H1 (cell line): ENCODE data around the gene ABHD16A. TPM values are rescaled to one million over a fixed set of nuclear protein-coding genes. Genes with fewer than 3 reads are reported as not detected.

Experiments used
- CTCF ChIA-PET: fragments of 300-600 bp; sonication (Branson Sonifier 250); formaldehyde crosslinking; loops from one replicate; lab custom pipeline; 2021; ENCODE audit not compliant: partially characterized antibody; lab: Charles Lee
- POLR2A ChIA-PET: fragments of 300-600 bp; sonication (Branson Sonifier 250); formaldehyde crosslinking; loops from one replicate; lab custom pipeline; 2021; ENCODE audit warnings: inconsistent platforms; ENCODE audit not compliant: partially characterized antibody; lab: Charles Lee
- DNase-seq, 2 experiments: peaks; one replicate each; pipeline versions ENCODE4 v3.0.0 to v3.0.0-alpha.2; 2010 to 2022; ENCODE audit warnings: low spot score in 2 of 2, low read depth in 1 of 2, mixed read lengths in 1 of 2
- FAIRE-seq: peaks from 2 replicates; lab custom pipeline; 2011; peaks lifted over from hg19 to GRCh38; lab: Jason Lieb, UNC
- H2AFZ ChIP-seq: 2 replicates; pipeline ENCODE4 v1.8.1; 2012; ENCODE audit warnings: low read length, inconsistent platforms
- H2AK5ac ChIP-seq: 2 replicates; pipeline ENCODE4 v1.6.1; 2013; ENCODE audit warnings: low read depth, low read length
- H2BK120ac ChIP-seq: replicated peaks from 2 replicates; pipeline ENCODE3; 2013; ENCODE audit warnings: low read depth, low read length, inconsistent platforms
- H2BK12ac ChIP-seq: 2 replicates; pipeline ENCODE4 v1.6.1; 2013; ENCODE audit warnings: low read depth, low read length
- H2BK15ac ChIP-seq: 2 replicates; pipeline ENCODE4 v1.6.1; 2013; ENCODE audit warnings: low read length
- H2BK20ac ChIP-seq: 2 replicates; pipeline ENCODE4 v1.6.1; 2013; ENCODE audit warnings: low read length
- H2BK5ac ChIP-seq: 2 replicates; pipeline ENCODE4 v1.6.1; 2013; ENCODE audit warnings: low read depth, low read length
- H3K14ac ChIP-seq: 2 replicates; pipeline ENCODE4 v1.6.1; 2013; ENCODE audit warnings: inconsistent platforms; ENCODE audit not compliant: insufficient read length
- H3K18ac ChIP-seq: 2 replicates; pipeline ENCODE4 v1.6.1; 2013; ENCODE audit warnings: low read length; ENCODE audit errors: extremely low read depth
- H3K23ac ChIP-seq: 2 replicates; pipeline ENCODE4 v1.6.1; 2013; ENCODE audit warnings: inconsistent platforms; ENCODE audit not compliant: insufficient read length
- H3K23me2 ChIP-seq: 2 replicates; pipeline ENCODE4 v1.6.1; 2013; ENCODE audit warnings: low read depth, low read length
- H3K27ac ChIP-seq: 2 replicates; pipeline ENCODE4 v1.6.1; 2011; ENCODE audit warnings: low read depth, low read length, inconsistent platforms
- H3K27me3 ChIP-seq, 4 experiments: replicated peaks in 1 of 4; 1 replicate in 1 of 4; 2 replicates in 3 of 4; pipeline versions ENCODE4 v1.6.1 to v1.8.1; 2011 to 2013; ENCODE audit warnings: low read length in 3 of 4, mild to moderate bottlenecking in 3 of 4, inconsistent platforms in 2 of 4, mixed read lengths in 2 of 4, moderate library complexity in 1 of 4; ENCODE audit not compliant: control insufficient read depth in 3 of 4, insufficient read depth in 3 of 4; ENCODE audit errors: extremely low read depth in 1 of 4
- H3K36me3 ChIP-seq, 4 experiments: 2 replicates each; pipeline versions ENCODE4 v1.6.1 to v1.8.1; 2011 to 2013; ENCODE audit warnings: mild to moderate bottlenecking in 4 of 4, low read length in 3 of 4, moderate library complexity in 2 of 4, control low read depth in 1 of 4, inconsistent platforms in 1 of 4; ENCODE audit not compliant: insufficient read depth in 4 of 4, control insufficient read depth in 2 of 4
- H3K4ac ChIP-seq: replicated peaks from 2 replicates; pipeline ENCODE3; 2013; ENCODE audit warnings: low read length, low read depth, mixed read lengths, inconsistent platforms; ENCODE audit not compliant: insufficient read length
- H3K4me1 ChIP-seq, 4 experiments: replicated peaks in 1 of 4; 1 replicate in 1 of 4; 2 replicates in 3 of 4; pipeline versions ENCODE4 v1.6.1 to v1.8.1; 2011 to 2013; ENCODE audit warnings: low read length in 3 of 4, inconsistent platforms in 2 of 4, mixed read lengths in 1 of 4; ENCODE audit not compliant: insufficient read depth in 4 of 4, control insufficient read depth in 3 of 4
- H3K4me2 ChIP-seq, 2 experiments: 2 replicates each; pipeline versions ENCODE4 v1.6.1 to v1.8.1; 2011 to 2013; ENCODE audit warnings: low read depth in 2 of 2, low read length in 2 of 2, control low read depth in 1 of 2, inconsistent platforms in 1 of 2, mild to moderate bottlenecking in 1 of 2; ENCODE audit not compliant: insufficient read depth in 1 of 2
- H3K4me3 ChIP-seq, 4 experiments: fragments of 200-600, 300-600 bp in 1 of 4; sonication (generic), shearing (Covaris generic), sonication (Bioruptor Twin) in 1 of 4; 2 replicates each; pipeline versions ENCODE4 v1.5.1 to v1.8.1; 2011 to 2016; ENCODE audit warnings: low read length in 4 of 4, low read depth in 3 of 4, control low read depth in 2 of 4, inconsistent platforms in 2 of 4, mild to moderate bottlenecking in 2 of 4, mixed read lengths in 1 of 4, moderate library complexity in 1 of 4; ENCODE audit not compliant: insufficient read depth in 2 of 4; ENCODE audit errors: extremely low read depth in 1 of 4
- H3K56ac ChIP-seq: replicated peaks from 2 replicates; pipeline ENCODE3; 2013; ENCODE audit warnings: low read depth, mild to moderate bottlenecking, mixed read lengths, low read length, inconsistent platforms; ENCODE audit not compliant: insufficient read length
- H3K79me1 ChIP-seq: 2 replicates; pipeline ENCODE4 v1.6.1; 2013; ENCODE audit warnings: low read depth, low read length, control low read depth
- H3K79me2 ChIP-seq, 2 experiments: 2 replicates each; pipeline versions ENCODE4 v1.6.1 to v1.8.1; 2012 to 2013; ENCODE audit warnings: low read length in 2 of 2, mild to moderate bottlenecking in 2 of 2, inconsistent platforms in 1 of 2; ENCODE audit not compliant: insufficient read depth in 2 of 2, control insufficient read depth in 1 of 2
- H3K9ac ChIP-seq, 4 experiments: replicated peaks in 1 of 4; 1 replicate in 1 of 4; 2 replicates in 3 of 4; pipeline versions ENCODE4 v1.6.1 to v1.8.1; 2011 to 2013; ENCODE audit warnings: low read depth in 3 of 4, low read length in 3 of 4, control low read depth in 2 of 4, mild to moderate bottlenecking in 2 of 4, moderate library complexity in 2 of 4, inconsistent platforms in 1 of 4; ENCODE audit errors: extremely low read depth in 1 of 4
- H3K9me3 ChIP-seq, 2 experiments: 2 replicates each; pipeline versions ENCODE4 v1.6.1 to v1.8.1; 2012 to 2013; ENCODE audit warnings: mild to moderate bottlenecking in 2 of 2, moderate library complexity in 2 of 2, control low read depth in 1 of 2, inconsistent platforms in 1 of 2, low read depth in 1 of 2, low read length in 1 of 2, mixed read lengths in 1 of 2; ENCODE audit not compliant: insufficient read depth in 2 of 2
- H4K20me1 ChIP-seq, 2 experiments: replicated peaks in 1 of 2; 2 replicates each; pipeline versions ENCODE3 to v1.8.1; 2011 to 2013; ENCODE audit warnings: inconsistent platforms in 2 of 2, low read length in 2 of 2, mild to moderate bottlenecking in 1 of 2; ENCODE audit not compliant: insufficient read depth in 2 of 2, control insufficient read depth in 1 of 2
- H4K5ac ChIP-seq: 2 replicates; pipeline ENCODE4 v1.6.1; 2013; ENCODE audit warnings: low read length, low read depth, mixed read lengths, inconsistent platforms; ENCODE audit not compliant: insufficient read length
- H4K8ac ChIP-seq: 2 replicates; pipeline ENCODE4 v1.8.0; 2013; ENCODE audit warnings: mild to moderate bottlenecking, moderate library complexity, low read length, inconsistent platforms; ENCODE audit not compliant: insufficient read depth; ENCODE audit errors: extremely low read depth
- H4K91ac ChIP-seq: replicated peaks from 2 replicates; pipeline ENCODE3; 2013; ENCODE audit warnings: low read length, mixed read lengths, inconsistent platforms; ENCODE audit not compliant: insufficient read length
- KDM4A ChIP-seq: IDR thresholded peaks from one replicate; pipeline ENCODE4 v1.7.1; 2012; ENCODE audit warnings: low read depth, mild to moderate bottlenecking, moderate library complexity, low read length, inconsistent platforms; ENCODE audit not compliant: severe bottlenecking
- POLR2A ChIP-seq, 2 experiments: IDR thresholded peaks; 1 replicate in 1 of 2; 2 replicates in 1 of 2; pipeline ENCODE4 v1.6.1; 2011; ENCODE audit warnings: low read depth in 2 of 2, low read length in 2 of 2, mild to moderate bottlenecking in 2 of 2; ENCODE audit errors: control extremely low read depth in 1 of 2
- TBP ChIP-seq: IDR thresholded peaks from 2 replicates; pipeline ENCODE4 v1.6.1; 2011; ENCODE audit warnings: low read depth, low read length, improper control_type of control experiment
- WGBS, 2 experiments: shearing (Covaris generic) in 1 of 2; methylation state at CpG; one replicate each; pipeline versions ENCODE4 v1.1.6 to v1.1.7; 2013 to 2015; ENCODE audit warnings: low lambda C conversion rate in 2 of 2, mixed read lengths in 2 of 2, inconsistent platforms in 1 of 2, low coverage in 1 of 2, missing lambda C conversion rate in 1 of 2; ENCODE audit not compliant: insufficient replicate concordance in 2 of 2, insufficient coverage in 1 of 2, insufficient read length in 1 of 2; ENCODE audit errors: extremely low coverage in 1 of 2, missing lambda C conversion rate in 1 of 2; 5-methylcytosine and 5-hydroxymethylcytosine counted together
- polyA plus RNA-seq, 7 experiments: library from polyadenylated mRNA; depleted of rRNA in 3 of 7; stranded (reverse) in 5 of 7; unstranded in 2 of 7; fragments of >200 nt in 5 of 7; fragments of 200-250 nt in 2 of 7; gene quantifications; 1 replicate in 5 of 7; 2 replicates in 1 of 7; 4 replicates in 1 of 7; pipeline versions ENCODE4 v1.2.1 to v1.2.3, GENCODE V29; 2011 to 2013; ENCODE audit warnings: missing spikeins in 2 of 7, mixed read lengths in 2 of 7
- total RNA-seq: library from RNA; stranded (reverse); fragmentation: NEBNext Ultra II Directional; extraction: Animal tissue kit (Norgen Biotek cat#: 25700); gene quantifications from 2 replicates; pipeline ENCODE4 v1.2.1, GENCODE V29; 2021

Gene ABHD16A
- total and polyA plus RNA-seq, 2 of the 8 experiments (the other 6 are each of a cell fraction or from before 2014, with no cell fraction given) = 32.9 to 40.2 TPM

DNA sequence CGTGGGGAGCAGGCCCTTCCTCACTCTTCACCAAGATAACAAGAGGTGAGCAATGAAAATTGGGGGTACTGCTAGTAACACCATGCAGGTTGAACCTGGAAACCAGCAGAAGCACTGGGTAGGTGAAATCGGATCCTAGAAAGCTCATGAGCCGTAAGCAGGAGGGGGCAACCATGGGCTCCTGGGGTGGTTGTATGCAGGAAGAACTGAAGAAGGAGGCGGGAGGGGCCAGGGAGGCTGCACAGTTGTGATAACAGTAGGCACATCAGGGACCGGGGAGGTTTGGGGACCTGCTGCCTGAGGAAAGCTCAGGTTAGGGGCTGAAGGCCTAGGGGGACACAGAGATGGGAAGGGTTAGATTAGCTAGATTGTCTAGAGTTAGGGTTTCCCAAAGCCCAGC, 16.6 kb downstream of the ABHD16A start:
- FAIRE-seq (no peak), DNase-seq (no peak)
- H3K36me3 ChIP-seq = peaks cover 2 to 23% (median 15%) of the 10 kb centered on the region in 4 experiments; a peak in 5 of 8 replicates
- no peak overlapping the region for H2AFZ ChIP-seq
- H3K4ac ChIP-seq = no peak overlapping the region
- H4K8ac ChIP-seq = no peak overlapping the region
- H3K14ac ChIP-seq = no peak overlapping the region
- ChIA-PET POLR2A (interaction anchor here (1.2 to 1.5 kb wide), 2 partner anchors 54 to 166 kb away, joined by 3 to 4 read pairs; no protein-coding TSS in a partner anchor), CTCF (interaction anchor here (0.6 to 1.9 kb wide), 6 partner anchors 27 to 182 kb away, joined by 3 to 7 read pairs (median 4); partner anchors contain the start of gene LY6G6D)
- no peak overlapping the region for H3K4me3 ChIP-seq
- no peak overlapping the region for H2BK15ac ChIP-seq
- H4K5ac ChIP-seq = no peak overlapping the region
- no peak overlapping the region for H3K23ac ChIP-seq
- H3K56ac ChIP-seq = no peak overlapping the region
- H3K79me2 ChIP-seq = no peaks in the 10 kb centered on the region
- no peak overlapping the region for H3K4me2 ChIP-seq
- no peak overlapping the region for H2BK20ac ChIP-seq
- H3K23me2 ChIP-seq = peaks cover 6% of the 10 kb centered on the region; the same call in 1 of the 2 replicates
- H3K79me1 ChIP-seq = no peaks in the 10 kb centered on the region
- H3K18ac ChIP-seq = no peak overlapping the region
- no peak overlapping the region for H2BK12ac ChIP-seq
- peaks cover 0 to 5% (median 4%) of the 10 kb centered on the region in 4 experiments; a peak in 5 of 7 replicates for H3K4me1 ChIP-seq
- H3K9me3 ChIP-seq = no peaks in the 10 kb centered on the region
- H4K91ac ChIP-seq = no peak overlapping the region
- H3K27ac ChIP-seq = no peak overlapping the region
- no peaks in the 10 kb centered on the region for H4K20me1 ChIP-seq
- peaks cover 3 to 10% (median 10%) of the 10 kb centered on the region in 4 experiments; a peak in 6 of 7 replicates for H3K27me3 ChIP-seq
- 87% methylated on average over 5 of the region's 5 CpGs; no CpG with 5 or more reads in 1 of the 2 experiments for WGBS, 2 experiments
- no peak overlapping the region for H2AK5ac ChIP-seq
- no peak overlapping the region for H3K9ac ChIP-seq
- no peak overlapping the region for H2BK5ac ChIP-seq
- H2BK120ac ChIP-seq = no peak overlapping the region
- no peak for TF ChIP-seq TBP
- no peak for TF ChIP-seq KDM4A
- TF ChIP-seq POLR2A (IDR thresholded peaks at IDR 0.05; ENCODE audit: control extremely low read depth in 1 of 2, low read depth in 2 of 2, low read length in 2 of 2) = no peak
- TF ChIP-seq, all 59 proteins: peak for 0
